Stimulated activated CD8-positive, alpha-beta memory T cell treated with anti-CD3 and anti-CD28 coated beads, Interleukin-7, amount 100 ng/mL, for 1 hour (primary cell): ENCODE results near the gene ATP5F1E.
"Not testable (repeated sequence)": the region's sequence is repeated elsewhere in the genome, so short reads cannot be mapped to it uniquely, and the experiment has no call there.

Experiments used
- DNase-seq, 2 donors: peaks; one replicate each; pipeline ENCODE4 v3.0.0-alpha.2; 2020; ENCODE audit warnings: low read depth in 2 of 2

ATP5F1E gene

GRCh38 chr20:58990651-58991445, 41.3 kb downstream of the ATP5F1E start:
- DNase-seq = no peak

- no peak for DNase-seq
These were observed 42.9 kb downstream of the ATP5F1E start for GRCh38 chr20:58989196-58989595.

- no peak for DNase-seq
These were observed 43.6 kb downstream of the ATP5F1E start for GRCh38 chr20:58988565-58988882.

- no peak for DNase-seq
These were observed 44.2 kb downstream of the ATP5F1E start for GRCh38 chr20:58987790-58988564.

- DNase-seq = no peak
These were observed 45.1 kb downstream of the ATP5F1E start for GRCh38 chr20:58986968-58987517.

- DNase-seq = no peak
These were observed 45.7 kb downstream of the ATP5F1E start for GRCh38 chr20:58986286-58986967.

GRCh38 chr20:58985656-58986055, 46.5 kb downstream of the ATP5F1E start:
- no peak for DNase-seq

GRCh38 chr20:58984691-58985090, 47.4 kb downstream of the ATP5F1E start:
- DNase-seq = no peak

- DNase-seq = not testable (repeated sequence)
These were observed 49.0 kb downstream of the ATP5F1E start for GRCh38 chr20:58983115-58983468.

- DNase-seq = no peak
These were observed 49.6 kb downstream of the ATP5F1E start for GRCh38 chr20:58982406-58983114.

- DNase-seq = no peak
These were observed 50.3 kb downstream of the ATP5F1E start for GRCh38 chr20:58981628-58982364.

- DNase-seq = peak; percentile 81 to 85
These were observed 51.2 kb downstream of the ATP5F1E start, which contains the start of gene NELFCD for GRCh38 chr20:58980711-58981627. Gene NELFCD (plus strand): TSS chr20:58981256. CDS start chr20:58981310, 54 bp downstream.

- DNase-seq = no peak
These were observed 53.6 kb downstream of the ATP5F1E start for GRCh38 chr20:58978351-58979190.

GRCh38 chr20:58976061-58976730, 55.9 kb downstream of the ATP5F1E start:
- DNase-seq = no peak
